Heart right ventricle (tissue), 16 donors: ENCODE data around the gene TTLL5. TPM values are rescaled to one million over a fixed set of nuclear protein-coding genes. Genes with fewer than 3 reads are reported as not detected.

Experiments used
- ATAC-seq, 8 donors: fragments of 200-7000 bp; cut with Tn5 transposase; one replicate each; pipeline ENCODE4 v1.9.1; 2020; ENCODE audit warnings: mild to moderate bottlenecking in 8 of 8, moderate library complexity in 8 of 8, moderate number of reproducible peaks in 1 of 8
- DNase-seq, 2 donors: peaks; one replicate each; pipeline ENCODE4 v3.0.0-alpha.2; 2020
- H3K27ac ChIP-seq, 10 donors: fragments of 200-600 bp; sonication (generic) in 2 of 10; one replicate each; pipeline versions ENCODE4 v1.5.0 to v1.8.0; 2020 to 2022; ENCODE audit warnings: mild to moderate bottlenecking in 3 of 10
- H3K27me3 ChIP-seq, 7 donors: fragments of 200-600 bp; one replicate each; pipeline ENCODE4 v1.8.0; 2021 to 2022; ENCODE audit warnings: mild to moderate bottlenecking in 2 of 7
- H3K36me3 ChIP-seq, 9 donors: fragments of 200-600 bp; sonication (generic) in 1 of 9; one replicate each; pipeline versions ENCODE4 v1.5.0 to v1.8.0; 2020 to 2022; ENCODE audit warnings: mild to moderate bottlenecking in 2 of 9
- H3K4me1 ChIP-seq, 9 donors: fragments of 200-600 bp; sonication (generic) in 1 of 9; one replicate each; pipeline versions ENCODE4 v1.5.0 to v1.8.0; 2020 to 2022; ENCODE audit warnings: mild to moderate bottlenecking in 4 of 9
- H3K4me3 ChIP-seq, 10 donors: fragments of 200-600 bp; sonication (generic) in 2 of 10; one replicate each; pipeline versions ENCODE4 v1.5.0 to v1.8.0; 2020 to 2022; ENCODE audit warnings: mild to moderate bottlenecking in 7 of 10, moderate library complexity in 2 of 10
- H3K9me3 ChIP-seq, 11 donors: fragments of 200-600 bp in 10 of 11; sonication (generic) in 2 of 11; one replicate each; pipeline versions ENCODE4 v1.5.0 to v1.8.0; 2013 to 2022; ENCODE audit warnings: mild to moderate bottlenecking in 2 of 11, control low read depth in 1 of 11, moderate library complexity in 1 of 11
- WGBS, 2 donors: extraction: QIAGEN DNeasy Blood & Tissue Kit; methylation state at CpG; one replicate each; pipeline ENCODE4 v1.1.7; 2013; ENCODE audit warnings: inconsistent platforms in 1 of 2; 5-methylcytosine and 5-hydroxymethylcytosine counted together
- intact Hi-C, 10 donors: fragments of 100-400 bp; cut with DNase I; formaldehyde crosslinking; loops; one replicate each; pipeline versions ENCODE4 v1.11.1 to v1.14.2; 2022
- polyA plus RNA-seq, 2 donors: library from polyadenylated mRNA; stranded (reverse); fragments of 200-250 nt; gene quantifications; one replicate each; pipeline ENCODE4 v1.2.3, GENCODE V29; 2013
- total RNA-seq, 10 donors: library from RNA; stranded (reverse); fragmentation: NEBNext Ultra II Directional in 3 of 10; extraction: Animal tissue kit (Norgen Biotek cat#: 25700) in 3 of 10; gene quantifications; one replicate each; pipeline versions ENCODE4 v1.2.1 to v1.2.4, GENCODE V29; 2021 to 2023
- TF ChIP-seq, protein P1 (sequence below), 9 donors: fragments of 200-600 bp; sonication (generic) in 2 of 9; IDR thresholded peaks; one replicate each; pipeline versions ENCODE4 v1.5.0 to v1.8.0; 2021 to 2022; ENCODE audit warnings: antibody characterized with exemption in 9 of 9, mild to moderate bottlenecking in 5 of 9, moderate library complexity in 1 of 9
- donor health status: Arrhythmogenic right ventricular cardiomyopathy.
- donor health status: ischemic (EF 13 %, LVEDD 7.1; RV severe dilation, severe dysfunction).
- donor health status: healthy with polysubstance abuse.
- donor health status: DM: no; HTN: yes; CAD: no.
- donor health status: DM: no; HTN: no; CAD: no.
- donor health status: ischemic (EF 25% LVEDD 6.9; RV normal size, moderate dysfunction).
- donor health status: ischemic (EF 25% LVEDD 5.7; RV mildly dilated, moderate dysfunction).
- donor health status: healthy.
- donor health status: DM: yes; HTN: yes; CAD: no.
- donor health status: Ischemic cardiomyopathy.
- donor health status: ischemic (EF 35%, LVEDD 5.7; RV mildly dilated, moderate dysfunction).
- donor health status: nonischemic (EF 11% LVEDD 7.7; RV severe dilation, severe dysfunction).
- donor health status: DM: yes; HTN: yes; CAD: no.
- donor health status: PGD.
- donor health status: ischemic (EF 29% LVEDD 5.4; RV normal size, mild dysfunction).
- donor health status: nonischemic (EF 23%, LVEDD 6.1; RV moderate dilation, normal function).

The TTLL5 gene
- total and polyA plus RNA-seq, 12 donors: 5.6 to 24.7 (median 17.6) TPM

DNA sequence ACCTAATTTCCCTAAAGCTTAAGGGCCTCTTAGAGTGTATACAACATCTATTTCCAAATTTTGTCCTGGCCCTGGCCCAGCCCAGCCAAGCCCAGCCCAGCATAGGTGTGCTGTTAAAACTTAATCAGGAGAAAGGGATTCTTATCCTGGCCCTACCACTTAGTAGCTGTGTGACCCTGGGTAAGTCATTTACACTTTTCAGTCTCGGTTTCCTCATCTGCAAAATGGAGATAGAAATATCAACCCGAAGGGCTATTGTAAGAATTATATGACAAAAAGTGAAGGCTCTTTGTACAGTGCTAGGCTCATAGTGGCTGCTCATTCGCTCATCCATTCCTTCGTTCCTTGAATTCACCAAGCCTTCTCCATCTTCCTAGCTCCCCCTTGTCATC lies 812 bp upstream of the TTLL5 start:
- no peaks in the 10 kb centered on the region for H3K27me3 ChIP-seq
- H3K27ac ChIP-seq: peak overlapping the region in 9 of 10 donors; percentile 74 to 93 (median 86)
- H3K36me3 ChIP-seq: peaks cover 0 to 44% (median under 1%) of the 10 kb centered on the region in 9 donors
- ATAC-seq (no peak), DNase-seq (no peak)
- H3K4me3 ChIP-seq: peak overlapping the region; percentile 7 to 97 (median 89)
- no peaks in the 10 kb centered on the region for H3K9me3 ChIP-seq
- H3K4me1 ChIP-seq: peaks cover 0 to 44% (median 14%) of the 10 kb centered on the region in 9 donors
- TF ChIP-seq, protein P1, sequence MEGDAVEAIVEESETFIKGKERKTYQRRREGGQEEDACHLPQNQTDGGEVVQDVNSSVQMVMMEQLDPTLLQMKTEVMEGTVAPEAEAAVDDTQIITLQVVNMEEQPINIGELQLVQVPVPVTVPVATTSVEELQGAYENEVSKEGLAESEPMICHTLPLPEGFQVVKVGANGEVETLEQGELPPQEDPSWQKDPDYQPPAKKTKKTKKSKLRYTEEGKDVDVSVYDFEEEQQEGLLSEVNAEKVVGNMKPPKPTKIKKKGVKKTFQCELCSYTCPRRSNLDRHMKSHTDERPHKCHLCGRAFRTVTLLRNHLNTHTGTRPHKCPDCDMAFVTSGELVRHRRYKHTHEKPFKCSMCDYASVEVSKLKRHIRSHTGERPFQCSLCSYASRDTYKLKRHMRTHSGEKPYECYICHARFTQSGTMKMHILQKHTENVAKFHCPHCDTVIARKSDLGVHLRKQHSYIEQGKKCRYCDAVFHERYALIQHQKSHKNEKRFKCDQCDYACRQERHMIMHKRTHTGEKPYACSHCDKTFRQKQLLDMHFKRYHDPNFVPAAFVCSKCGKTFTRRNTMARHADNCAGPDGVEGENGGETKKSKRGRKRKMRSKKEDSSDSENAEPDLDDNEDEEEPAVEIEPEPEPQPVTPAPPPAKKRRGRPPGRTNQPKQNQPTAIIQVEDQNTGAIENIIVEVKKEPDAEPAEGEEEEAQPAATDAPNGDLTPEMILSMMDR (IDR thresholded peaks at IDR 0.05): no peak
- WGBS, 2 donors: 21 to 24% methylated on average over 4 of the region's 4 CpGs
- intact Hi-C loops: no loop called here

DNA sequence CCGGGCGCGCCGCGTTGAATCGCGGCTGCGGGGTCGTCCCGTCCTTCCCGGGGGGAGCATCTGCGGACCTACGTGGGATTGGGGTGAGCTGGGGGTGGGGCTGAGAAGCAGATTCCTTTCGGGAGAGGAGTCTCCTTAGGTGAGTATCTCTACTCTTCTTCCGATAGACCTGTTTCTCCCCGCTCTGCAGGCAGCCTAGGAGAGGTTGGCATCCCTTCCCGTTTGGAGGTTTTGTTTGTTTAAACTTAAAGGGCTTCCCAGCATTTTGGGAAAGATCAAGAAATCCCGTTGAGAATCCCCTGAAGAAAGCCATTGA lies 411 bp downstream of the TTLL5 start:
- DNase-seq: no peak
- H3K4me1 ChIP-seq: peaks cover 0 to 46% (median 14%) of the 10 kb centered on the region in 9 donors
- intact Hi-C loops: no loop called here
- H3K27me3 ChIP-seq: no peaks in the 10 kb centered on the region
- H3K9me3 ChIP-seq: no peaks in the 10 kb centered on the region
- H3K27ac ChIP-seq: peak overlapping the region in 9 of 10 donors; percentile 74 to 93 (median 86)
- peak overlapping the region; percentile 66 to 97 (median 89) for H3K4me3 ChIP-seq
- H3K36me3 ChIP-seq: peaks cover 0 to 45% (median 0%) of the 10 kb centered on the region in 9 donors
- TF ChIP-seq, protein P1 (IDR thresholded peaks at IDR 0.05): no peak
- 0 to 1% methylated on average over 18 of the region's 18 CpGs for WGBS, 2 donors
- peak in 2 of 8 donors; percentile 1 to 13 for ATAC-seq

DNA sequence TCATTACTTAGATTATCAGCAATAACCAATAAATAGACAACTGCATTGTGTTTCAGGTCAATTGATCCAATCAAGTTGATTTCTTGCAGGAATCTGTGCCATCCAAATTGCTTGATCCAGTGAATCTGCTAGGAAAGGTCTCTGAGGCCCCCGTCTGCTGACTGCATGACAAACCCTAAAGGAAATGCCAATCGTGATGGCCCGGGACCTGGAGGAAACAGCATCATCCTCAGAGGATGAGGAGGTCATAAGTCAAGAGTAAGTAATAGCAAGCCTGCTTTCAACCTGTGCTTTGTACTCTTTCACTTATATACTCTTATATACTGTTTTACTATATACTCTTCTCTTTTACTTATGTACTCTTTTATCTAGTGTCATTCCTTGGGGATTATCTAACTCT lies 1.9 kb downstream of the TTLL5 start:
- TF ChIP-seq, protein P1 (IDR thresholded peaks at IDR 0.05): no peak

DNA sequence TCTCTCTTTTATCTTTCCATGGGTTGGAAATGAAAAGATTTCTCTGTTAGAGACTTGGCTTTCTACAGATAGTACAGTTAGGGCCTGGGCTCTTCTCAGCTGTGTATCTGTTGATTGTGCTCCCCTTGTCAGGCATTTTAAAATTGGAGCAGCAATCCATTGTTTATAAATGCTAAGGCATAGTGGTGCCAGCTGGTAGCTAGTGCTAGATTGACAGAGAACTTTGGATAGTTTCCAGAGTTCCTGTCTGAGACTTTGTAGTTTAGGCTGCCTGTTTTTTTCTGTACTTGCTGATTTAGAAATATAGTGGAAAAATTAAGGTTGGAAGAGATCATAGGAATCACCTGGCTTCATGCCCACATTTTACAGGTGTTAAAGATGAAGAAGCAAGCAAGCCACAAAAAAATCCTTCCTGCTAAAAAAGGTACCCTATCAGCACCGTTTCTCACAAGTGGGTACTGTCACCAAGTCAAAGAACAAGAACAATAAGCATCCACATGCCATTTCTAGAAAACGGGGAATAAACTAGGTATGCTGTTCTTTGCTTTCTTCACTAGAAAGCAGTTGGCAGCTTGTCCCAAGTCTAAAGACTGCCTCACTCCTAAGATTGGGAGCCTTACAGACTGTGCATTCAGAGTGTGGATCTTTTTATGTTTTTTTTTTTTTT lies 6.2 kb downstream of the TTLL5 start:
- TF ChIP-seq, protein P1 (IDR thresholded peaks at IDR 0.05): no peak
- H3K27me3 ChIP-seq: no peaks in the 10 kb centered on the region
- H3K9me3 ChIP-seq: peaks cover 0 to 8% (median 0%) of the 10 kb centered on the region in 11 donors
- no peak for DNase-seq
- H3K4me3 ChIP-seq: no peak overlapping the region
- 52 to 64% methylated on average over 2 of the region's 2 CpGs for whole genome bisulfite sequencing, 2 donors
- no peak overlapping the region for H3K27ac ChIP-seq
- peaks cover 0 to 17% (median 4%) of the 10 kb centered on the region in 9 donors for H3K4me1 ChIP-seq
- peaks cover 0 to 69% (median 7%) of the 10 kb centered on the region in 9 donors for H3K36me3 ChIP-seq
- intact Hi-C loops: no loop called here
- ATAC-seq: peak in 5 of 8 donors; percentile 41 to 71 (median 57)

More for the DNA sequence above, 1.9 kb downstream of the TTLL5 start:
- no peak overlapping the region for H3K4me3 ChIP-seq
- H3K9me3 ChIP-seq: no peaks in the 10 kb centered on the region
- no peak overlapping the region for H3K27ac ChIP-seq
- H3K4me1 ChIP-seq: peaks cover 0 to 44% (median 15%) of the 10 kb centered on the region in 9 donors
- ATAC-seq (no peak), DNase-seq (no peak)
- intact Hi-C loops: no loop called here
- 59 to 60% methylated on average over 3 of the region's 3 CpGs for WGBS, 2 donors
- no peaks in the 10 kb centered on the region for H3K27me3 ChIP-seq
- H3K36me3 ChIP-seq: peaks cover 0 to 37% (median 0%) of the 10 kb centered on the region in 9 donors
